Endometrial microvascular endothelial cells (primary cell): Measurements from ENCODE around the gene INPP4B. TPM values are rescaled to one million over a fixed set of nuclear protein-coding genes. Genes with fewer than 3 reads are reported as not detected.
"Not testable (repeated sequence)": the region's sequence is repeated elsewhere in the genome, so short reads cannot be mapped to it uniquely, and the experiment has no call there.

Source experiments
- in situ Hi-C: cut with HindIII; loops from 2 replicates; pipeline ENCODE4 v1.10.0; 2017; ENCODE audit warnings: low sequenced_read_pairs, low pct_unique_long_range_greater_than_20kb; ENCODE audit errors: inconsistent ontology term
- total RNA-seq: library from RNA; depleted of rRNA; stranded (reverse); fragments of >200 nt; gene quantifications from one replicate; pipeline ENCODE4 v1.2.3, GENCODE V29; 2015; ENCODE audit errors: inconsistent ontology term

INPP4B gene
- total RNA-seq, 1 donor from 2014 or later: 0.46 TPM

DNA sequence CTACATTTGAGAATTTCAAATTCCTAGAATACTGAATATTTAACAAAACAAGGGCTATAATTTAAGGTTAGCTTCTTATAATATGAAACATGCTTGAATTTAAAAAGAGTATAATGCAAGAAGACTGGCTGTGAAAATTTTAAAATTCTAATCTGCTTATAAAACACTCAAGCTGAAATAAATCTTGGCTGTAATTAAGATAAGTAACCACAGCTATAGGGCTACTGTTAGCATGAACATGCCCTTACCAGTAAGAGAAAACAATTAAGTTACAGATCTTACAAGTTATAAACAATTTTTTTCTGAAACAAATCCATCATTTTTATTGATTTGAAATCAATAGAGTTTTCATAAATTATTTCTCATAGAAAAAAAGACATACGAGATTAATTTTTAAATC, 148.2 kb downstream of the INPP4B start:
- in situ Hi-C loops: no loop called here

GRCh38 chr4:142697320-142697719, 148.8 kb downstream of the INPP4B start:
- in situ Hi-C loops: no loop called here

GRCh38 chr4:142696334-142697122, 149.6 kb downstream of the INPP4B start:
- in situ Hi-C loops: no loop called here

DNA sequence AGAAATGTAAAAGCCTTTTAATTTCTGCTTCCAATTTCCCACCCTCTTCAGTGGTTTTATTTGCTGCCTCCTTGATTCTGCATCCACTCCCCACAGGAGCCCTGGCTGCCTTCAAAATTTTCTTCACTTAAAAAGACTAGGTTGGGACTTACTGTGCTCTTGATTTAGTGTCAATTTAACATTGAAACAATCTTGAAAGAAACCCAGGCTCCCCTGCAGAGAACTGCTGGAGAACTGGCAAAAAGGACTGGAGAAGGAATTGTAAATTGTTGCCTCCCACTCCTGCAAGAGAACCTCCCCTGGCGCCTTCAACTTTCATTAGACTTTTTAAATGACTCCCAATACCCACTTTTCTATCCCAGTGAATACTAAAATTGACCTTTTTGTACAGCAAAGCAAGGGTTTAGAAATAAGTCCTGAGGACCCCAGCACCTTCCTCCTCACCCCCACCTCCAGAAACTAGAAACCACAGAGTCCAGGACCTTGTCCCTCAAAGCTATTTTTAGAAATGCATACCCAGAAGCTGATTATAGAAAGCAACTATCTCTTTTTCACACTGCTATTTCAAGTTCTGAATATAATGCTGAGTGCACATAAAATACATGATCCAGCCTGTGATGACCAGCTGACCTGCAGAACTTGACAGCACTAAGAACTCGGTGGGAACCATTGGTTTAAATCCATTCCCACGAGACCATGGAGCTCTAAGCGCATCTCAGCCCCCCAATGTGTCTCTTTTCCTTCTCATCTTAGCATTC, 155.5 kb downstream of the INPP4B start:
- in situ Hi-C loops: no loop called here

DNA sequence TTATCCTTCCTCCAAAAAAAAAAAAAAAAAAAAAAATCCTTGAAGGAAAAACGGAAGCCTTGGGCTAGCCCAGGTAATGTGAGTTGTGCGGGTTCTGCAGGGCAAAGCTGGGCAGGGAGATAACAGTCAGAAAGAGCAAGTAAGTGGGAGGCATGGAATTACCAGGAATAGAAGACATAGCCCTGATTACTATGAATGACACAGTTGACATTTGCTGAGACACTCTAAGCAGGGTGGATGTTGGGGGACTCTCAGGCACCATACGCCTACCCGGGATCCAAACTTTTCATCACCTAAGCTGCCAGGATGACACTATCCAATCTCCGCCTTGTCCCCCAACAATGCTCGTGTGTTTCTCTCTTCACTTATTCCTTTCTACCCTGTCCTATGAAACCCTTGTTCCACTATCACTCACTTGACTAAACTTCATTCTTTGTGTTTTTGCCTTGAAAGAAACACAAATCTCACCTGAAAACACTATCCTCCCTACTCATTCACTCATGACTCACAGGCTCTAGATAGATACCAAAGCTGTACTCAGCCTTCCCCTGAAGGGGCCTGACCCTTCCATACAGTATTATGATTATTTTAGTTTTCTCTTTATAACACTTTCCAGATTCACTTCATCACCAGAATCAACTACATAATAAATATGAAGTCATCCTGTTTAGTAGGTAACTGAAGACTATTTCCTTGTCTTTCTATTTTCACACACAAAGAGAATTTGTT, 158.4 kb downstream of the INPP4B start:
- in situ Hi-C loops: no loop called here

GRCh38 chr4:142686081-142686480, 160.0 kb downstream of the INPP4B start:
- in situ Hi-C loops: no loop called here

DNA sequence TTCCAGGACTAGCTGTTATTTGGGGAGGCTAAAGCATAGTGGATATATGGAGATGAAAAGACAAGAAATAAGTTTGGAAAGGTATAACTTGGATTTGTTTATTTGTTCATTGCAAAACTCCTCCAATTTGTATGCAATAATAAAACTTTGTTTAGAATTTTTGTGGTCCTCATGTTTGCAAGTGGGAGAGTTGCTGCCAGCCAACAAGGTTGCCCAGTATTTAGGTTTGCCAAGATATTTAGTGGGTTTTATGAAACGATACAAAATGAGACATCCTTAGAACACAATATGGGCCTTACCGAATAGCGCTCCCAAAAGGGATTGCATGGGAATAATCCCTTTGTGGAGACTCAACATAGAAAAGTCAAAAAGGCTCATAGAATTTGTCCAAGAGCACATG, 162.1 kb downstream of the INPP4B start:
- in situ Hi-C loops: no loop called here

DNA sequence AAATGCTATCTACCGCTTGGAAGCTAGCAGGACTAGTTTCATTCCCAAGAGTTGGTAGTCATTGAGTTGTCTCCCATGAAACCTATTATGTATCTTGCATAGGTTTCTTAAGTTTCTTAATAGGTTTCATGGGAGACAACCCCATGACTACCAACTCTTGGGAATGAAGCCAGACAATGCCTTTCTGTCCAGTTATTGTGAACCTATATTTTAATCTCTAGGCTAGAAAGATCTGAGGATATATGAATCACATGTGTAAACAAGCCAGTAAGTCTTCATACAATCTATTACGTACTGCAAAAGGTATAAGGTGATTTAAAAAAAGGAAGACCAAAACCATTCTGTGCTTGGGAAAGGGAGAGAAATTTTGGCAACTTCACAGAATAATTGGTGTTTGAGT, 162.6 kb downstream of the INPP4B start:
- in situ Hi-C loops: no loop called here

GRCh38 chr4:142671516-142671915, 174.6 kb downstream of the INPP4B start:
- in situ Hi-C loops: no loop called here

- in situ Hi-C loops: no loop called here
Measured at GRCh38 chr4:142663828-142664227, 182.3 kb downstream of the INPP4B start.

GRCh38 chr4:142660728-142661127, 185.4 kb downstream of the INPP4B start:
- in situ Hi-C loops: no loop called here

DNA sequence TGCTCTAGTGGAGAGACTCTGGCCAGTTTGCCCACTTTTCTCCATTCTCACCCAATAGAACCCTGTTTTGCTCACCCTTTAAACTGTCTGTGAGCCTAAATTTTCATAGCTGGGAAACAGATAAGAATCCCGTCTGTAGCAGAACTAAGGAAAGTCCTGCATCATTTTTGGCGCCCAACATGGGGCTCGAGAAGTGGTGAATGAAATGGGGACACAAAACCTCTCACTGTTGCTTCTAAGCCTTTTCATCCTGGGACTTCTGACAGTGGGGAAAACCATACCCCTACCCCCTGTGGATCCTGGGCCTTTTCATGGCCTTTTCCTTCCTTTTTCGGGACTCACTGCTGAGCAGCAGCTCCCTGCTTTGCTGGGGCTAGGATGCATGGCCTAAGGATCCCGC, 189.9 kb downstream of the INPP4B start:
- in situ Hi-C loops: no loop called here

GRCh38 chr4:142648378-142648777, 197.7 kb downstream of the INPP4B start:
- in situ Hi-C loops: no loop called here

DNA sequence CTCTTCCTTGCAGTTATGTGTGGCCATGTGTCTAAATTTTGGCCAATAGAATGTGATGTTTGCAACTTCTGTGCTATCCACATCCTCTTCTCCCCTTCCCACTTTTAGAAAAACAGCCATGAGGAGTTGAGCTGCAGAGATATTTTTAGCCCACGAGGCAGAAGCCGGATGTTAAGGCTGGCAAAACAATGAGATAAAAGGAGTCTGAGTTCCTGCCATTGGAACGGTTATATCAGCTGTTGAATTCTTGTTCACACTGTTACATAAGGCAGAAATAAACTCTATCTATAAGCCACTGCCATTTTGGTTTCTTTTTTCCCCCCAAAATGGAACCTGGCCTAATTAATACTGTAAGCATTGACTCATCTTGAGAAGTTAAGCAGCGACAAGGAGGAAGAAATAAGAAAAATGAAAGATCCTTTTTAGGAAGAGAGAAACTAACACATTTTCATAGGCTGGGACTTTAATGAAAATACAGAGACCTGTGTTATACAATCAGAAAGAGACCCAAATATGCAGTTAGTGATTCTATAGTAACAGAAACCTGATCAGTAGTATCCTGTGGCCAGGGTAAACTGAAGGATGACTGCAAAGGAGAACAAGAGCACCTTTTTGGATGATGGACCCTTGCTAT, 200.5 kb downstream of the INPP4B start:
- in situ Hi-C loops: no loop called here

GRCh38 chr4:142644628-142645027, 201.5 kb downstream of the INPP4B start:
- in situ Hi-C loops: not testable (repeated sequence)

DNA sequence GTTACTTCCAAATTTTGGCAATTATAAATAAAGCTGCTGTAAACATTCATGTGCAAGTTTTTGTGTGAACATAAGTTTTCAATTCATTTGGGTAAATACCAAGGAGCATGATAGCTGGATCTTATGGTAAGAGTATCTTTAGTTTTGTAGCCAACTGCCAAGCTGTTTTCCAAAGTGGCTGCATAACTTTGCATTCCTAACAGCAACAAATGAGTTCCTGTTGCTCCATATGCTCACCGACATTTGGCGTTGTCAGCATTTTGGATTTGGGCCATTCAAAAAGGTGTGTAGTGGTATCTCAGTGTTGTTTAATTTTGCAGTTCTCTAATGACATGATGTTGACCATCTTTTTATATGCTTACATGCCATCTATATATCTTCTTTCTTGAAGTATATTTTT, 208.5 kb downstream of the INPP4B start:
- in situ Hi-C loops: no loop called here

DNA sequence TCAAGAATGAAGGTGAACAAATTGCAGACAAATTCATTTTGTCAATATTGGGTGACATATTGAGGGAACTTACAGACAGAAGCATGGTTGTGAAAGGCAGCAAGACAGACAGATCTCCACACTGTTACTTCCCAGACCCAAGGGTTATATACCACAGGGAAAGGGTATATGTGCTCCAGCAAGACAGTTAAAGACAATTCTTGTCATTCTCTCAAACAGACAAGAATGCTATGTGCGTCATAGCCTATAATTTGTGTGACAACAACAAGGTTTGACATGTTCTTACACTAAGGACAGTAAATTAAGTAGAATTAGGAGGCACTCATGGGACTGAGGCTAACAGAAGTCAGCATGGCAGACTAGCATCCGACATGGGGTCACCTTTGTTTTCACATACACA, 214.3 kb downstream of the INPP4B start:
- in situ Hi-C loops: no loop called here

- in situ Hi-C loops: no loop called here
Measured at GRCh38 chr4:142615324-142615665, 230.8 kb downstream of the INPP4B start.

DNA sequence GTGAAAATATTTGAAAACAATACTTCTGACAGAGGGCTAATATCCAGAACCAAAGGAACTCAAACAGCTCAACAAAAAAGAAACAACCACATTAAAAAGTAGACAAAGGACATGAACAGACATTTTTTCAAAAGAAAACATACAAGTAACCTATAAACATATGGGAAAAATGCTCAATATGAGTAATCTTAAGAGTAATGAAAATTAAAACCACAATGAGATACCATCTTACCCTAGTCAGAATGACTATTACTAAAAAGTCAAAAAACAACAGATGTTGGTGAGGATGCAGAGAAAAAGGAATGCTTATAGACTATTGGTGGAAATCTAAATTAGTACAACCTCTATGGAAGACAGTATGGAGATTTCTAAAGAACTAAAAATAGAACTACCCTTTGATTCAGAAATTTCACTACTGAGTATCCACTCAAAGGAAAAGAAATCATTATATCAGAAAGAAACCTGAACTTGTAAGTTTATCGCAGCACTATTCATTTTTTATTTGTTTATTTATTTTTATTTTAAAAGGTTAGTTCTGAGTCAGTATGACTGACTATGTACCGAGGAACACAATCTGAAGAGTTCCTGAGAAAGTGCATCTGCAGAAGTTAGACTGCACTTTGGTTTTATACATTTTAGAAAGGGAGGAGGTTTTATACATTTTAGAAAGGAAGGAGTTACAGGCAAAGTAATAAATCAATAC, 231.3 kb downstream of the INPP4B start:
- in situ Hi-C loops: no loop called here
